Endothelial cell of umbilical vein (primary cell): ENCODE measurements around the gene POLR2F. TPM values are rescaled to one million over a fixed set of nuclear protein-coding genes. Genes with fewer than 3 reads are reported as not detected.

Source experiments
- BruUV-seq: library from RNA; stranded (reverse); fragments of 400-500 nt; replicated peaks from 2 replicates; lab custom pipeline; 2021; lab: Mats Ljungman, UMichigan
- CTCF ChIA-PET: fragments of 300-600, 350-600 bp; sonication (Branson Sonifier 250); formaldehyde crosslinking; loops from one replicate; lab custom pipeline; 2021; ENCODE audit warnings: antibody characterized with exemption, inconsistent platforms; lab: Charles Lee
- POLR2A ChIA-PET: fragments of 300-600, 350-600 bp; sonication (Branson Sonifier 250); formaldehyde crosslinking; loops from one replicate; lab custom pipeline; 2021; ENCODE audit warnings: antibody characterized with exemption, inconsistent platforms; lab: Charles Lee
- DNase-seq: peaks from one replicate; pipeline ENCODE4 v3.0.0-alpha.2; 2011; ENCODE audit warnings: low read depth, low spot score
- FAIRE-seq: peaks from 2 replicates; lab custom pipeline; 2011; peaks lifted over from hg19 to GRCh38; lab: Jason Lieb, UNC
- H2AFZ ChIP-seq: 2 replicates; pipeline ENCODE4 v1.6.0; 2012; ENCODE audit warnings: low read depth, low read length, control low read depth, inconsistent platforms
- H3K27ac ChIP-seq: 2 replicates; pipeline ENCODE4 v1.5.1; 2011; ENCODE audit warnings: low read depth, mild to moderate bottlenecking, control low read depth, low read length, moderate library complexity; ENCODE audit not compliant: insufficient read depth
- H3K27me3 ChIP-seq, 2 experiments: 2 replicates each; pipeline versions ENCODE4 v1.6.0 to v1.6.1; 2011; ENCODE audit warnings: low read length in 2 of 2, mixed read lengths in 1 of 2; ENCODE audit not compliant: control insufficient read depth in 2 of 2, insufficient read depth in 2 of 2
- H3K36me3 ChIP-seq, 2 experiments: 2 replicates in 1 of 2; 3 replicates in 1 of 2; pipeline ENCODE4 v1.5.1; 2011; ENCODE audit warnings: low read length in 2 of 2, mild to moderate bottlenecking in 1 of 2, moderate library complexity in 1 of 2; ENCODE audit not compliant: control insufficient read depth in 2 of 2, insufficient read depth in 2 of 2; ENCODE audit errors: extremely low read depth in 1 of 2
- H3K4me1 ChIP-seq: 3 replicates; pipeline ENCODE4 v1.5.1; 2011; ENCODE audit warnings: mild to moderate bottlenecking, low read length; ENCODE audit not compliant: control insufficient read depth, insufficient read depth; ENCODE audit errors: extremely low read depth
- H3K4me2 ChIP-seq: 2 replicates; pipeline ENCODE4 v1.6.1; 2011; ENCODE audit warnings: low read length, control low read depth, mixed read lengths; ENCODE audit not compliant: insufficient read depth
- H3K4me3 ChIP-seq, 3 experiments: fragments of 200-600 bp in 1 of 3; sonication (generic), shearing (Covaris generic) in 1 of 3; replicated peaks in 1 of 3; 2 replicates each; pipeline ENCODE4 v1.5.1; 2011 to 2016; ENCODE audit warnings: control low read depth in 3 of 3, low read length in 3 of 3, mild to moderate bottlenecking in 2 of 3, inconsistent platforms in 1 of 3, low read depth in 1 of 3, moderate library complexity in 1 of 3; ENCODE audit not compliant: insufficient read depth in 1 of 3
- H3K79me2 ChIP-seq: 2 replicates; pipeline ENCODE4 v1.6.0; 2012; ENCODE audit warnings: low read length, inconsistent platforms; ENCODE audit not compliant: control insufficient read depth, insufficient read depth
- H3K9ac ChIP-seq: replicated peaks from 2 replicates; pipeline ENCODE3; 2011; ENCODE audit warnings: low read length, control low read depth; ENCODE audit not compliant: insufficient read depth; ENCODE audit errors: extremely low read depth
- H3K9me1 ChIP-seq: replicated peaks from 3 replicates; pipeline ENCODE4 v1.6.0; 2011; ENCODE audit warnings: mild to moderate bottlenecking, low read length; ENCODE audit not compliant: control insufficient read depth, insufficient read depth; ENCODE audit errors: extremely low read depth
- H3K9me3 ChIP-seq: replicated peaks from 2 replicates; pipeline ENCODE4 v1.5.1; 2012; ENCODE audit warnings: low read length, inconsistent platforms; ENCODE audit not compliant: control insufficient read depth, insufficient read depth
- H4K20me1 ChIP-seq: replicated peaks from 2 replicates; pipeline ENCODE3; 2011; ENCODE audit warnings: mild to moderate bottlenecking, low read length; ENCODE audit not compliant: control insufficient read depth, insufficient read depth; ENCODE audit errors: extremely low read depth
- EZH2 ChIP-seq: IDR thresholded peaks from 2 replicates; pipeline ENCODE4 v1.6.1; 2012; ENCODE audit warnings: borderline replicate concordance, low read depth, mild to moderate bottlenecking, moderate library complexity, low read length, inconsistent platforms; ENCODE audit not compliant: severe bottlenecking
- FOS ChIP-seq: IDR thresholded peaks from 2 replicates; pipeline ENCODE4 v1.6.1; 2011; ENCODE audit warnings: mild to moderate bottlenecking, low read length, moderate library complexity, borderline replicate concordance; ENCODE audit not compliant: insufficient read depth
- GATA2 ChIP-seq: IDR thresholded peaks from 2 replicates; pipeline ENCODE4 v1.7.0; 2011; ENCODE audit warnings: low read depth, mild to moderate bottlenecking, moderate library complexity, mixed read lengths, low read length; ENCODE audit not compliant: insufficient read length, insufficient read depth
- JUN ChIP-seq: IDR thresholded peaks from 2 replicates; pipeline ENCODE4 v1.6.1; 2011; ENCODE audit warnings: borderline replicate concordance, low read depth; ENCODE audit not compliant: insufficient read length, insufficient read depth
- MYC ChIP-seq: IDR thresholded peaks from one replicate; pipeline ENCODE4 v1.6.1; 2011; ENCODE audit warnings: mild to moderate bottlenecking, low read depth, low read length
- POLR2A ChIP-seq: IDR thresholded peaks from 2 replicates; pipeline ENCODE4 v1.6.1; 2012; ENCODE audit warnings: low read depth, mild to moderate bottlenecking, control low read depth, low read length
- POLR2AphosphoS5 ChIP-seq: IDR thresholded peaks from 2 replicates; pipeline ENCODE4 v1.6.1; 2012; ENCODE audit warnings: low read depth, mild to moderate bottlenecking, control low read depth, low read length, moderate library complexity; ENCODE audit not compliant: insufficient read depth
- dilution Hi-C: fragments of 300-500 bp; cut with MboI; formaldehyde crosslinking; loops from one replicate; pipeline ENCODE4 v1.15.0; 2019; ENCODE audit warnings: low sequenced_read_pairs; ENCODE audit not compliant: extremely low pct_ligation_motif_present
- intact Hi-C: fragments of 100-400 bp; cut with micrococcal nuclease; formaldehyde crosslinking; loops from one replicate; pipeline ENCODE4 v1.10.0; 2022
- polyA plus RNA-seq, 4 experiments: library from polyadenylated mRNA; depleted of rRNA in 3 of 4; stranded (reverse) in 3 of 4; unstranded in 1 of 4; fragments of >200 nt; gene quantifications; 2 replicates each; pipeline versions ENCODE4 v1.2.1 to v1.2.3, GENCODE V29; 2011 to 2012; ENCODE audit warnings: missing spikeins in 1 of 4
- total RNA-seq: library from RNA; stranded (reverse); gene quantifications from 2 replicates; pipeline ENCODE4 v1.2.3, GENCODE V29; 2021
- TF ChIP-seq, protein P1 (sequence below), 2 donors: IDR thresholded peaks; 1 replicate in 1 of 2; 2 replicates in 1 of 2; pipeline ENCODE4 v1.5.1; 2011; ENCODE audit warnings: low read length in 2 of 2, mild to moderate bottlenecking in 2 of 2, moderate library complexity in 2 of 2, control low read depth in 1 of 2, inconsistent platforms in 1 of 2, low read depth in 1 of 2; ENCODE audit not compliant: insufficient read depth in 1 of 2; ENCODE audit errors: extremely low read depth in 1 of 2
- TF ChIP-seq, protein P2 (sequence below): IDR thresholded peaks from 2 replicates; pipeline ENCODE4 v1.6.1; 2011; ENCODE audit not compliant: insufficient read depth, insufficient read length

Gene POLR2F
- total and polyA plus RNA-seq, 2 donors (not counting 3 experiments of a cell fraction or from before 2014, with no cell fraction given), result 106 to 112 TPM

DNA sequence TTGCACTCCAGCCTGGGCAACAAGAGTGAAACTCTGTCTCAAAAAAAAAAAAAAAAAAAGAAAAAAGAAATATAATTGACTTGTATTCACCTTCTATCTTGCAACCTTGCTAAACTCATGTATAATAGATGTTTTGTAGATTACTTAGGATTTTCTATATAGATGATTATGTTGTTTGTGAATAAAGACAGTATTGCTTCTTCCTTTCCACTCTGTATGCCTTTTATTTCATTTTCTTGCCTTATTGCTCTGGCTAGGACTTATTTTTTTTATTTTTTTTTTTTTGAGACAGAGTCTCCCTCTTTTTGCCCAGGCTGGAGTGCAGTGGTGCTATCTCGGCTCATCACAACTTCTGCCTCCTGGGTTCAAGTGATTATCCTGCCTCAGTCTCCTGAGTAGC lies 60.6 kb downstream of the POLR2F start:
- peaks cover 12% of the 10 kb centered on the region for H3K4me1 ChIP-seq
- H3K36me3 ChIP-seq, result no peaks in the 10 kb centered on the region
- dilution Hi-C loops, result no loop called here
- intact Hi-C loops, result no loop called here
- H3K4me2 ChIP-seq, result no peak overlapping the region
- H3K9ac ChIP-seq, result no peak overlapping the region
- H3K4me3 ChIP-seq, result no peak overlapping the region
- H3K27ac ChIP-seq, result no peak overlapping the region
- H2AFZ ChIP-seq, result no peak overlapping the region
- FAIRE-seq, result no peak
- POLR2A ChIA-PET, result no interaction called here
- H3K9me3 ChIP-seq, result no peaks in the 10 kb centered on the region
- no peaks in the 10 kb centered on the region for H3K79me2 ChIP-seq
- CTCF ChIA-PET, result no interaction called here
- no peak for TF ChIP-seq MYC
- TF ChIP-seq JUN, result no peak
- TF ChIP-seq POLR2A, result no peak
- no peak for TF ChIP-seq POLR2AphosphoS5
- no peak for TF ChIP-seq EZH2
- TF ChIP-seq, protein P1, sequence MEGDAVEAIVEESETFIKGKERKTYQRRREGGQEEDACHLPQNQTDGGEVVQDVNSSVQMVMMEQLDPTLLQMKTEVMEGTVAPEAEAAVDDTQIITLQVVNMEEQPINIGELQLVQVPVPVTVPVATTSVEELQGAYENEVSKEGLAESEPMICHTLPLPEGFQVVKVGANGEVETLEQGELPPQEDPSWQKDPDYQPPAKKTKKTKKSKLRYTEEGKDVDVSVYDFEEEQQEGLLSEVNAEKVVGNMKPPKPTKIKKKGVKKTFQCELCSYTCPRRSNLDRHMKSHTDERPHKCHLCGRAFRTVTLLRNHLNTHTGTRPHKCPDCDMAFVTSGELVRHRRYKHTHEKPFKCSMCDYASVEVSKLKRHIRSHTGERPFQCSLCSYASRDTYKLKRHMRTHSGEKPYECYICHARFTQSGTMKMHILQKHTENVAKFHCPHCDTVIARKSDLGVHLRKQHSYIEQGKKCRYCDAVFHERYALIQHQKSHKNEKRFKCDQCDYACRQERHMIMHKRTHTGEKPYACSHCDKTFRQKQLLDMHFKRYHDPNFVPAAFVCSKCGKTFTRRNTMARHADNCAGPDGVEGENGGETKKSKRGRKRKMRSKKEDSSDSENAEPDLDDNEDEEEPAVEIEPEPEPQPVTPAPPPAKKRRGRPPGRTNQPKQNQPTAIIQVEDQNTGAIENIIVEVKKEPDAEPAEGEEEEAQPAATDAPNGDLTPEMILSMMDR (IDR thresholded peaks at IDR 0.05; ENCODE audit: extremely low read depth in 1 of 2, insufficient read depth in 1 of 2, low read depth in 1 of 2, low read length in 2 of 2), result no peak
- no peak for TF ChIP-seq FOS
- TF ChIP-seq GATA2, result no peak
- TF ChIP-seq, protein P2, sequence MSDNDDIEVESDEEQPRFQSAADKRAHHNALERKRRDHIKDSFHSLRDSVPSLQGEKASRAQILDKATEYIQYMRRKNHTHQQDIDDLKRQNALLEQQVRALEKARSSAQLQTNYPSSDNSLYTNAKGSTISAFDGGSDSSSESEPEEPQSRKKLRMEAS, result no peak
- no peaks in the 10 kb centered on the region for H3K9me1 ChIP-seq
- BruUV-seq, result no TSS peak
- H3K27me3 ChIP-seq, result no peaks in the 10 kb centered on the region
- no peak for DNase-seq
- no peaks in the 10 kb centered on the region for H4K20me1 ChIP-seq
